Myocyte (in vitro differentiated cells): ENCODE results near the gene COQ6. TPM values are rescaled to one million over a fixed set of nuclear protein-coding genes. Genes with fewer than 3 reads are reported as not detected.
"Not testable (repeated sequence)": the region's sequence is repeated elsewhere in the genome, so short reads cannot be mapped to it uniquely, and the experiment has no call there.

Source experiments
- DNase-seq: peaks from one replicate; pipeline ENCODE4 v3.0.0-alpha.2; 2012; ENCODE audit warnings: low read depth
- total RNA-seq: library from RNA; depleted of rRNA; stranded (reverse); fragments of >200 nt; gene quantifications from 2 replicates; pipeline ENCODE4 v1.2.3, GENCODE V29; 2014

COQ6 gene
- total RNA-seq, 1 donor from 2014 or later: 42.9 TPM

DNA sequence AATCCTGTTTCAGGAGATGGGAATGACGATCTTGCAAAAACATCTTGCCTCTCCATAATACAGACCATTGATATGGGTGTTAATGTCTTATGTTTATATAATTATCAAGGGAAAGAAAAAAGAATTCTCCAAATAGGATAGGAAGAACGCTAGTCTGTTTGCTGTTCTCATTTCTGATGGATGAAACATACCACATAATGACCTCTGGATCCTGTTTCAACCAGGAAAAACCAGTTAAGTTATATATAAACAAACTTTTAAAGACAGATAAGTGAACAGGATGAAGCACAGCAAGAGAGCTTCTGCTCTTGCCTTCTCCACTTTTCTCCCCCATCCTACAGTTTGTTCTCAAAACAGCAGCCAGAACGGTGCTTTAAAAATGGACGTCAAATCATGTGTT lies 27.8 kb downstream of the COQ6 start:
- DNase-seq: no peak

DNA sequence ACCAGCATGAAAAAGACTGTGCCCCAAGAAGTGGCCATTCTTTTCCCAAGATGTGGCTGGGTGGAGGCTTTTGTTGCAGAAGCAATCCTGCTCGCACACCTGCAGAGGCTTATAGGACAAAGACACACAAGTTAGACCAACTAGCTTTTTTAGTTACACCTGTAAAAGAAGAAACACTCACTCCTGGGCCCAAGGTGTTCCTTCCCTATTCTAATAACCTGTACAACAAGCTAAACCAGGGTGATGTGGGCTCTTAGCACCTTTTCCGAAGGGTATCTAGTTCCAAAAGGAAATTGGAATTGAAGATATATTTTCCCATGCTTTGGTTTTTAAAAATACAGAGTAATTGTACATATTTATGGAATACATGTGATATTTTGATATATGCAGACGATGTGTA lies 38.0 kb downstream of the COQ6 start:
- no peak for DNase-seq

DNA sequence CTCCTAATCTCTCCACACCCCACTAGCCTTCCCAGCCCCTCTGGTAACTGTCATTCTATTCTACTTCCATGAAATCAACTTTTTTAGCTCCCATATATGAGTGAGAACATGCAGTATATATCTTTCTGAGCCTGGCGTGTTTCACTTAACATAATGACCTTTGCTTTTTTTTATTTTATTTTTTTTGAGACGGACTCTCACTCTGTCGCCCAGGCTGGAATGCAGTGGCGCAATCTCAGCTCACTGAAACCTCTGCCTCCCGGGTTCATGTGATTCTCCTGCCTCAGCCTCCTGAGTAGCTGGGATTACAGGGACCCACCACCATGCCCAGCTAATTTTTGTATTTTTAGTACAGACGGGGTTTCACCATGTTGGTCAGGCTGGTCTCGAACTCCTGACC lies 38.6 kb downstream of the COQ6 start:
- not testable (repeated sequence) for DNase-seq

DNA sequence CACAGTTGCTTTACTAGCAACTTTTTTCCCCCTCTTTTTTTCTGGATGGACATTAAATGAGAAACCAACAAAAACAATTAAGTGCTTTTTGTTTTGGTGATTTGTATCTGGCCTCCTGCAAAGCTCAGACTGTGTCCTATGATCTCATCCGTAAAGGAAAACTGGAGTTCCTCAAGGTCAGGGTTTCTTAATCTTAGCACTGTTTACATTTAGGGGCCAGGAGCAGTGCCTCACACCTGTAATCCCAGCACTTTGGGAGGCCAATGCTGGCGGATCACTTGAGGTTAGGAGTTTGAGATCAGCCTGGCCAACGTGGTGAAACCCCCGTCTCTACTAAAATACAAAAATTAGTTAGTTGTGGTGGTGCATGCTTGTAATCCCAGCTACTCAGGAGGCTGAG lies 41.0 kb downstream of the COQ6 start:
- no peak for DNase-seq

DNA sequence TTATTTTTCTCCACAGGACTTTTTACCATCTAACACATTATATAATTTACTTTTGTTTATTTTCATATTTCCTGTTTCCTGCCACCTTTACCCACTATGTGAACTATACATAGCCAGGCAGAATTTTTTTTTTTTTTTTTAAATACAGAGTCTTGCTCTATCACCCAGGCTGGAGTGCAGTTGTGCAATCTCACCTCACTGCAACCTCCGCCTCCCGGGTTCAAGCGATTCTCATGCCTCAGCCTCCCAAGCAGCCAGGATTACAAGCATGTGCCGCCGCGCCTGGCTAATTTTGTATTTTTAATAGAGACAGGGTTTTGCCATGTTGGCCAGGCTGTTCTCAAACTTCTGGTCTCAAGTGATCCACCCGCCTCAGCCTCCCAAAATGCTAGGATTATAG lies 44.8 kb downstream of the COQ6 start:
- DNase-seq: not testable (repeated sequence)

DNA sequence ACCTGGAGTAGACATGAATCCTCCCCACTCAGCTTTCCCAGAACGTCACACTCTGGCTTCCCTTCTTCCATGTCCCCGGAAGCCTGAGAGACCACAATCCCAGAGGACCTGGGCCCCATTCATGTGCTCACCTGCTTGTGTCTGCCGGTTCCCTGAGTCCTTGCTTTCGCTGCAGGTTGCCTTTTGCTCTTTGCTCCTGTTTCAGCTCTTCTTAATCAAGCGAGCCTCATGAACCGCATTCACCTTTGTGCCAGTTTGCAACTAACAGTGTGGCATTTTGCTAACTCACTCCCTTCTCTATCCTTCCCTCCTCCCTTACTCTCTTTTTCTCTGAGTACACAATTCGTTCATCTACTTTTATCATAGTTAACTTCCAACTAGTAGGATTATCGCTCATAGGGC lies 45.9 kb downstream of the COQ6 start:
- DNase-seq: no peak

DNA sequence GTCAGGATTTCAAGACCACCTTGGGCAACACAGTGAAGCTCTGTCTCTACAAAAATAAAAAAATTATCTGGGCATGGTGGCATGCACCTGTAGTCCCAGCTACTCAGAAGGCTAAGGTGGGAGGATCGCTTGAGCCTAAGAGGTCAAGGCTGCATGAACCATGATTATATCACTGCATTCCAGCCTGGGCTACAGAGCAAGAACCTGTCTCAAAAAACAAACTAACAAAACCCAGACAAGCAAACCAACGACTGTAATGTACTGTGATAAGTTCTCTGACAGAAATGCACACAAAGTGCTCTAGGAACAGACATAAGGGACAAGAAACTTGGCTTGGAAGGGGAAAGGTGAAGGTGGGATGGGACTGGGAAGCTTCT lies 46.6 kb downstream of the COQ6 start:
- DNase-seq: no peak

DNA sequence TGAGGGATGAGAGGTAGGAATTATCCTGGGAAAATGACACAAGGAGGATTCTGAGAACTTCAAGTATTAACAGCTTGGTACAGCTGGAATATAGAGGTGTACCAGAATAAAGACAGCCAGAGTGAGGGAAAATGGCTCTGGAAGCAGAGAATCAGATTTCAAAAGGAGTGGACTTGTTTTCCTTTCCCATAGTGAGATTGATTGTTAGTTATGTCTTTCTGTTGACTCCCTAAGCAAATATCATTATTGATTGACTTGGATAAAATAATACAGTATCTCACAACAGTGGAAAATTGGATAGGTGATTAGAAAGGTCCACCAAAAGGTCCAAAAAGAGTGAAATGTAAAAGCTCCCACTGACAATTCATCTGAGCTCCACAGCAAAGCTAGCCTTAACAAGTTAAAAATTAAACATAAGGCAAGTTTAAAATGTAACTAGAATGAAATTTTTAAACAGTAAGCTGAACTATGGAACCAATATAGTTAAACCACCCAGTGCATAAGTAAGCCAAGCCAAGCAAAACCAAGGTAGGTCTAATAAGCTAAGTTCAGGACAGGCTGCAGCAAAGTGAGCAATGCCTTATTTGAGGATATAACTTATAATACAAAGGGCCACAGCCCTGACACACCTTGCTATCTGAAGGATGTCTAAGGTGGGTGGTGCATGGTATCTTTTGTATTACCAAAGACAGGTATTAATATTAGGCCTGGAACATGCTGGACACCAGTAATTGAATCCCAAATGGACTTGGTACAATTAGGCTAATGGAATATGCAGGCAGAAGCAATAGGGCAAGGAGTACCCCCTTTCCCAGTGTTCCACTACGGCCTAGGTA lies 47.2 kb downstream of the COQ6 start:
- no peak for DNase-seq

DNA sequence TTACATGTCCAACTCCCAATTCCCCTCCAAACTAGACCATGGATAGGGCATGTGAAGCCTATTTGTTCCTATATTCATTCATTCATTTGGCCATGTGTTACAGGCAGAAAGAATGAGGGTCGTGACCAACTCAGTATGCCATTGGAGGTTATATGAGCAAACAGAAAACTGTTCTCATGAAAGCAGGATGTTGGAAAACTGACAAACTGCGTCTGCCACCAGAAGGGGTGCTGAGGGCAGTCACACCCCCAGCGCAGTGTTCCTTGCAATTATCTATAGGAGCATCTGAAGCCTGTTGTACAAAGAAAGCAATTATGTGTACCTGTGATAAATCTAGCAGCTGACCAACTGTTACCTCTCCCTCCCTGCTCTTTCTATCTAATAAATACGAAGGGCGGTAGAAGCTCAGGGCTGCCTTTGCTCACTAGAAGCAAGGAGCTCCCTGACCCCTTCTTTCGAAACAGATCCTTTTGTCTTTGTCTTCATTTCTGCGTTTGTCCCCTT lies 47.9 kb downstream of the COQ6 start:
- no peak for DNase-seq

DNA sequence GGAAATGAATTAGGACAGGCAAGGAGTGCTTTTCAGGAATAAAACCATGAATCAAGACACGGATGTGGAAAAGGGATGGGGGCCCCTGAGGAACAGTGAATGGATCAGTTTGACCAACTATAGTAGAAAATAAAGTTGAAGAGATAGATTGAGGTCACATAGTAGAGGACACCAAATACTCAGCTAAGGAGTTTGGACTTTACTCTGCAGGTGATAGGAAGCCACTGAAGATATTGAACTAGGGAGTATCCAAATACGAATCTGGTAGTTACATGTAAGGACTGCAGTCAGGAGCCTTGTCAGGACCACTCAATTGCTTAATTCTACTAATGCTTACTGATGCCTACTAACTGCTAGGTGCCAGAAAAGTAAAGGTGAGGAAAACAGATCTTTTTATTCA lies 48.6 kb downstream of the COQ6 start:
- DNase-seq: no peak

DNA sequence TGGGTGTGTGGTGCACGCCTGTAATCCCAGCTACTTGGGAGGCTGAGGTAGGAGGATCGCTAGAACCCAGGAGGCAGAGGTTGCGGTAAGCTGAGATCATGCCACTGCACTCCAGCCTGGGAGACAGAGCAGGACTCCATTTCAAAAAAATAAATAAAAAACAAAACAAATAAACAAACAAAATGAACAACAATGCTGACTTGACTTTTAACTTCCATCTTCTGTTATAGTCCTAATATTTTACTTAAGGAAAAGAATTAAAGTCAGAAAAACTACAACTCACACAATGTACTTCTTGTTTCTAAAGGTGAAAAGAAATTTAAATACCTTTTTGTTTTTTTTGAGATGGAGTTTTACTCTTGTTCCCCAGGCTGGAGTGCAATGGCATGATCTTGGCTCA lies 55.6 kb downstream of the COQ6 start:
- DNase-seq: not testable (repeated sequence)

DNA sequence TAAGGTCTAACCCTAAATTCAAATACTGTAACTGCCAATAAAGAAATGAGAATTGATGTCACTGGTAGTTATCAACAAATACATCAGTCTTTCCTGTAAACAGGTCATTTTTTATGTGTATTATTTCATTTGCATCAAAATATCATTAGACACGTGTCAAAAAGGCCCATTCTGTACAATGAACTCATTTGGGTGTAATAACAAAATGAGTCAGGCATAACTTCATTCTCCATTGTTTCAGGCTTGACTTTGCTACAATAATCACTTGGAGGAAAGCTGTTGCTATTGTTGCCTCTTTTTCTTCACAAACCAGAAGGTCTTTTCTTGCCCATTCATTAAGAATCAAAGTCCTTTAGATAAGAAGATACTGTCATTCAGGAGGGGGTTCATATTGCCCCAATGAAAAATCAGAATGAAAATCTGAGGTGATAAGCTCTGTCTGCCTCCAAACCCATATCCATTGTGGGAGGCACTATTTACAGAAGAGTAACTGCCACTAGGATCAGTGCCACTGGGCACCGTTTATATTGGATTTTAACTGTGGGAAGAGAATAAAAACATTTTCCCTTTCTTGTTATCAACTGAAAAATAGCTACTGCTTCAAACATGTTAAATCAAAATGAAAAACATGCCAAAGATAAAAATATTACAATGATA lies 58.9 kb downstream of the COQ6 start:
- DNase-seq: no peak

Other genes starting within 250 kb of the COQ6 start
- gene PNMA1, start 235.9 kb upstream of the COQ6 start, total RNA-seq: 26.4 and 29.0 TPM in 2 replicates
- 22.9 and 23.5 TPM in 2 replicates for gene PTGR2, start 98.5 kb upstream of the COQ6 start, total RNA-seq
- gene ZNF410, start 63.4 kb upstream of the COQ6 start, total RNA-seq: 35.6 and 52.7 TPM in 2 replicates
- 4.4 and 5.5 TPM in 2 replicates for gene FAM161B, start 208 bp upstream of the COQ6 start, total RNA-seq
- gene ENTPD5, start 69.0 kb downstream of the COQ6 start, total RNA-seq: 7.4 and 8.4 TPM in 2 replicates
- 6.4 and 7.8 TPM in 2 replicates for gene BBOF1, start 69.0 kb downstream of the COQ6 start, total RNA-seq
- gene ALDH6A1, start 134.2 kb downstream of the COQ6 start, total RNA-seq: 14.9 and 16.8 TPM in 2 replicates
- gene LIN52, start 134.7 kb downstream of the COQ6 start, total RNA-seq: 6.5 and 7.5 TPM in 2 replicates